WTC11 (cell line): ENCODE results near the gene EPS8L2. TPM values are rescaled to one million over a fixed set of nuclear protein-coding genes. Genes with fewer than 3 reads are reported as not detected.

Experiments used
- ATF1 ChIP-seq: sonication (generic); formaldehyde crosslinking; IDR thresholded peaks from 2 replicates; pipeline ENCODE4 v1.8.1; 2023; ENCODE audit warnings: mild to moderate bottlenecking, moderate library complexity, missing genetic modification reagents
- CREB1 ChIP-seq: sonication (generic); formaldehyde crosslinking; IDR thresholded peaks from 2 replicates; pipeline ENCODE4 v1.8.0; 2023; ENCODE audit warnings: mild to moderate bottlenecking, missing genetic modification reagents
- E2F1 ChIP-seq: sonication (generic); formaldehyde crosslinking; IDR thresholded peaks from 2 replicates; pipeline ENCODE4 v1.8.0; 2022; ENCODE audit warnings: mild to moderate bottlenecking, missing genetic modification reagents
- ELF4 ChIP-seq: sonication (generic); formaldehyde crosslinking; IDR thresholded peaks from 2 replicates; pipeline ENCODE4 v1.8.1; 2022; ENCODE audit warnings: low read depth, mild to moderate bottlenecking, moderate library complexity, missing genetic modification reagents
- ERG ChIP-seq: fragments of 250-450 bp; sonication (Bioruptor Pico); IDR thresholded peaks from 2 replicates; pipeline ENCODE4 v1.8.0; 2021; ENCODE audit warnings: mild to moderate bottlenecking
- FOXJ3 ChIP-seq: sonication (generic); formaldehyde crosslinking; IDR thresholded peaks from 2 replicates; pipeline ENCODE4 v1.9.0; 2021; ENCODE audit warnings: missing genetic modification reagents, mild to moderate bottlenecking, borderline replicate concordance
- GABPB1 ChIP-seq: sonication (generic); formaldehyde crosslinking; IDR thresholded peaks from 2 replicates; pipeline ENCODE4 v1.8.1; 2023; ENCODE audit warnings: mild to moderate bottlenecking, missing genetic modification reagents
- MXD4 ChIP-seq: fragments of 250-450 bp; sonication (Bioruptor Pico); IDR thresholded peaks from 2 replicates; pipeline ENCODE4 v1.8.0; 2021; ENCODE audit warnings: mild to moderate bottlenecking, moderate library complexity, borderline replicate concordance
- NFE2L1 ChIP-seq: sonication (generic); formaldehyde crosslinking; IDR thresholded peaks from 2 replicates; pipeline ENCODE4 v1.8.1; 2023; ENCODE audit warnings: missing genetic modification reagents
- NR1H2 ChIP-seq: sonication (generic); formaldehyde crosslinking; IDR thresholded peaks from 2 replicates; pipeline ENCODE4 v1.9.0; 2021; ENCODE audit warnings: mild to moderate bottlenecking, moderate library complexity, missing genetic modification reagents
- NR2C2 ChIP-seq: sonication (generic); formaldehyde crosslinking; IDR thresholded peaks from 2 replicates; pipeline ENCODE4 v1.8.0; 2022; ENCODE audit warnings: mild to moderate bottlenecking, missing genetic modification reagents
- PRRX2 ChIP-seq: fragments of 250-450 bp; sonication (Bioruptor Pico); IDR thresholded peaks from 2 replicates; pipeline ENCODE4 v1.8.0; 2021; ENCODE audit warnings: mild to moderate bottlenecking
- RORB ChIP-seq: fragments of 250-450 bp; sonication (Bioruptor Pico); IDR thresholded peaks from 2 replicates; pipeline ENCODE4 v1.9.0; 2021; ENCODE audit warnings: mild to moderate bottlenecking
- SOX15 ChIP-seq: fragments of 250-450 bp; sonication (Bioruptor Pico); IDR thresholded peaks from 2 replicates; pipeline ENCODE4 v1.9.0; 2021; ENCODE audit warnings: mild to moderate bottlenecking
- SP1 ChIP-seq: sonication (generic); formaldehyde crosslinking; conservative IDR thresholded peaks from 2 replicates; pipeline ENCODE4 v1.8.1; 2022; ENCODE audit warnings: missing genetic modification reagents
- TEAD1 ChIP-seq: sonication (generic); formaldehyde crosslinking; IDR thresholded peaks from 2 replicates; pipeline ENCODE4 v1.8.0; 2022; ENCODE audit warnings: mild to moderate bottlenecking, missing genetic modification reagents
- ZBTB21 ChIP-seq: sonication (generic); formaldehyde crosslinking; IDR thresholded peaks from 2 replicates; pipeline ENCODE4 v1.8.1; 2023; ENCODE audit warnings: mild to moderate bottlenecking, missing genetic modification reagents, borderline replicate concordance
- ZMAT4 ChIP-seq: fragments of 250-450 bp; sonication (Bioruptor Pico); IDR thresholded peaks from 2 replicates; pipeline ENCODE4 v1.9.0; 2021; ENCODE audit warnings: mild to moderate bottlenecking
- ZNF121 ChIP-seq: sonication (generic); formaldehyde crosslinking; IDR thresholded peaks from 2 replicates; pipeline ENCODE4 v1.8.0; 2023; ENCODE audit warnings: missing genetic modification reagents
- ZNF232 ChIP-seq: sonication (generic); formaldehyde crosslinking; IDR thresholded peaks from 2 replicates; pipeline ENCODE4 v1.8.0; 2022; ENCODE audit warnings: mild to moderate bottlenecking, missing genetic modification reagents
- ZNF263 ChIP-seq: sonication (generic); formaldehyde crosslinking; IDR thresholded peaks from 2 replicates; pipeline ENCODE4 v1.8.1; 2022; ENCODE audit warnings: low read depth, mild to moderate bottlenecking, moderate library complexity, missing genetic modification reagents
- ZNF416 ChIP-seq: fragments of 250-450 bp; sonication (Bioruptor Pico); IDR thresholded peaks from 2 replicates; pipeline ENCODE4 v1.9.0; 2021; ENCODE audit warnings: mild to moderate bottlenecking, inconsistent platforms
- ZNF423 ChIP-seq: fragments of 250-450 bp; sonication (Bioruptor Pico); IDR thresholded peaks from 2 replicates; pipeline ENCODE4 v2.1.2; 2022; ENCODE audit warnings: mild to moderate bottlenecking, moderate library complexity
- ZNF532 ChIP-seq: fragments of 250-450 bp; sonication (Bioruptor Pico); IDR thresholded peaks from 2 replicates; pipeline ENCODE4 v1.9.0; 2021; ENCODE audit warnings: mild to moderate bottlenecking, borderline replicate concordance
- total RNA-seq: library from RNA; stranded (reverse); gene quantifications from 3 replicates; pipeline ENCODE4 v1.2.3, GENCODE V29; 2021
- TF ChIP-seq, protein P1 (sequence below): sonication (generic); formaldehyde crosslinking; IDR thresholded peaks from 2 replicates; pipeline ENCODE4 v1.8.0; 2022; ENCODE audit warnings: missing genetic modification reagents
- TF ChIP-seq, protein P2 (sequence below): sonication (generic); formaldehyde crosslinking; IDR thresholded peaks from 2 replicates; pipeline ENCODE4 v1.8.1; 2022; ENCODE audit warnings: missing genetic modification reagents, borderline replicate concordance
- TF ChIP-seq, protein P3 (sequence below): sonication (generic); formaldehyde crosslinking; IDR thresholded peaks from 2 replicates; pipeline ENCODE4 v1.8.0; 2022; ENCODE audit warnings: mild to moderate bottlenecking, missing genetic modification reagents

Gene EPS8L2
- total RNA-seq, 1 experiment from 2014 or later, result 51.6 TPM

DNA sequence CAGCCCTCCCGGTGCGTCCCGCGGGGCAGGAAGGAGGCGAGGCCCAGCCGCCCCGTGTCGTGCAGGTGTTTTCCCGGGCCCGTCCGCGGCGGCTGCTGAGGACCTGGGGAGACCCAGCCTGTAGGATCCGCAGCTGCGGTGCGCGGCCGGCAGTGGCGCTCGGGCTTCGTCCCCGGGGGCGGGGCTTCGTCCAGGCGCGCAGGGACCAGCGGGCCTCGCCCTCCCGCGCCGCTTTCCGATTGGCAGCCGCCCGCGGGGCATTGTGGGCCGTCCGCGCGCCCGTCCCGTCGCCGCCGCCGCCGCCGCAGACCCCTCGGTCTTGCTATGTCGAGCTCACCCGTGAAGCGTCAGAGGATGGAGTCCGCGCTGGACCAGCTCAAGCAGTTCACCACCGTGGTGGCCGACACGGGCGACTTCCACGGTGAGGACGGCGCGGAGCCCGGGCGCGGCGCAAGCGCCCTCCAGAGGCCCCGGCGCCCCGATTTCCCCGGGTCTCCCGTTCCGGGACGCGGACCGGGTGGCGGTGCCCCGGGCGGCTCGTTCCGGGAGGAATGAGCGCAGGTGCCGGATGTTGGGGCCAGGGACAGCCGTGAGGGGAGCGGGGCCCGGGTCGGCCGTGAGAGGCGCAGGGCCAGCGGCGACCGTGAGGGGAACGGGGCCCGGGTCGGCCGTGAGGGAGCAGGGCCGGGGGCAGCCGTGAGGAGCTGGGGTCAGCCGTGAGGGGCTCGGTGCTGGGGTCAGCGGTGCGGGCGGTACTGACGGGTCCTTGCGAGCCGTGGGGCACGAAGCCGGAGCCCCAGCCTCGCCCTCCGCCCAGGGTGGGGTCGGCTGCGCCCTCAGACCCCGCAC lies 41.4 kb downstream of the EPS8L2 start, which contains the start of gene TALDO1 (continued):
- TF ChIP-seq ELF4 (CRISPR knock-in tag) (no peak), CREB1 (CRISPR knock-in tag) (0 out of 2 replicates have a peak, but pooled peaks have one; percentile 46), NFE2L1 (no peak), NR2C2 (no peak), ATF1 (CRISPR knock-in tag) (no peak), ERG (CRISPR knock-in tag) (no peak), NR1H2 (no peak), ZNF232 (CRISPR knock-in tag) (peak; percentile 70; the same call in 1 of the 2 replicates), ZNF121 (CRISPR knock-in tag) (no peak), ZNF423 (CRISPR knock-in tag) (no peak), PRRX2 (CRISPR knock-in tag) (no peak), SP1 (peak; percentile 66; the same call in 1 of the 2 replicates), E2F1 (CRISPR knock-in tag) (no peak), ZNF263 (CRISPR knock-in tag) (no peak), GABPB1 (peak; percentile 22), FOXJ3 (no peak), ZNF416 (CRISPR knock-in tag) (no peak), ZMAT4 (no peak), TEAD1 (CRISPR knock-in tag) (peak; percentile 68; the same call in 1 of the 2 replicates), MXD4 (no peak), ZNF532 (CRISPR knock-in tag) (no peak), ZBTB21 (CRISPR knock-in tag) (0 out of 2 replicates have a peak, but pooled peaks have one; percentile 5), RORB (no peak), SOX15 (CRISPR knock-in tag) (no peak)
- TF ChIP-seq, protein P1, sequence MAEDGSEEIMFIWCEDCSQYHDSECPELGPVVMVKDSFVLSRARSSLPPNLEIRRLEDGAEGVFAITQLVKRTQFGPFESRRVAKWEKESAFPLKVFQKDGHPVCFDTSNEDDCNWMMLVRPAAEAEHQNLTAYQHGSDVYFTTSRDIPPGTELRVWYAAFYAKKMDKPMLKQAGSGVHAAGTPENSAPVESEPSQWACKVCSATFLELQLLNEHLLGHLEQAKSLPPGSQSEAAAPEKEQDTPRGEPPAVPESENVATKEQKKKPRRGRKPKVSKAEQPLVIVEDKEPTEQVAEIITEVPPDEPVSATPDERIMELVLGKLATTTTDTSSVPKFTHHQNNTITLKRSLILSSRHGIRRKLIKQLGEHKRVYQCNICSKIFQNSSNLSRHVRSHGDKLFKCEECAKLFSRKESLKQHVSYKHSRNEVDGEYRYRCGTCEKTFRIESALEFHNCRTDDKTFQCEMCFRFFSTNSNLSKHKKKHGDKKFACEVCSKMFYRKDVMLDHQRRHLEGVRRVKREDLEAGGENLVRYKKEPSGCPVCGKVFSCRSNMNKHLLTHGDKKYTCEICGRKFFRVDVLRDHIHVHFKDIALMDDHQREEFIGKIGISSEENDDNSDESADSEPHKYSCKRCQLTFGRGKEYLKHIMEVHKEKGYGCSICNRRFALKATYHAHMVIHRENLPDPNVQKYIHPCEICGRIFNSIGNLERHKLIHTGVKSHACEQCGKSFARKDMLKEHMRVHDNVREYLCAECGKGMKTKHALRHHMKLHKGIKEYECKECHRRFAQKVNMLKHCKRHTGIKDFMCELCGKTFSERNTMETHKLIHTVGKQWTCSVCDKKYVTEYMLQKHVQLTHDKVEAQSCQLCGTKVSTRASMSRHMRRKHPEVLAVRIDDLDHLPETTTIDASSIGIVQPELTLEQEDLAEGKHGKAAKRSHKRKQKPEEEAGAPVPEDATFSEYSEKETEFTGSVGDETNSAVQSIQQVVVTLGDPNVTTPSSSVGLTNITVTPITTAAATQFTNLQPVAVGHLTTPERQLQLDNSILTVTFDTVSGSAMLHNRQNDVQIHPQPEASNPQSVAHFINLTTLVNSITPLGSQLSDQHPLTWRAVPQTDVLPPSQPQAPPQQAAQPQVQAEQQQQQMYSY (CRISPR knock-in tag), result no peak
- TF ChIP-seq, protein P2, sequence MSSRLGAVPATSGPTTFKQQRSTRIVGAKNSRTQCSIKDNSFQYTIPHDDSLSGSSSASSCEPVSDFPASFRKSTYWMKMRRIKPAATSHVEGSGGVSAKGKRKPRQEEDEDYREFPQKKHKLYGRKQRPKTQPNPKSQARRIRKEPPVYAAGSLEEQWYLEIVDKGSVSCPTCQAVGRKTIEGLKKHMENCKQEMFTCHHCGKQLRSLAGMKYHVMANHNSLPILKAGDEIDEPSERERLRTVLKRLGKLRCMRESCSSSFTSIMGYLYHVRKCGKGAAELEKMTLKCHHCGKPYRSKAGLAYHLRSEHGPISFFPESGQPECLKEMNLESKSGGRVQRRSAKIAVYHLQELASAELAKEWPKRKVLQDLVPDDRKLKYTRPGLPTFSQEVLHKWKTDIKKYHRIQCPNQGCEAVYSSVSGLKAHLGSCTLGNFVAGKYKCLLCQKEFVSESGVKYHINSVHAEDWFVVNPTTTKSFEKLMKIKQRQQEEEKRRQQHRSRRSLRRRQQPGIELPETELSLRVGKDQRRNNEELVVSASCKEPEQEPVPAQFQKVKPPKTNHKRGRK (CRISPR knock-in tag), result no peak
- TF ChIP-seq, protein P3, sequence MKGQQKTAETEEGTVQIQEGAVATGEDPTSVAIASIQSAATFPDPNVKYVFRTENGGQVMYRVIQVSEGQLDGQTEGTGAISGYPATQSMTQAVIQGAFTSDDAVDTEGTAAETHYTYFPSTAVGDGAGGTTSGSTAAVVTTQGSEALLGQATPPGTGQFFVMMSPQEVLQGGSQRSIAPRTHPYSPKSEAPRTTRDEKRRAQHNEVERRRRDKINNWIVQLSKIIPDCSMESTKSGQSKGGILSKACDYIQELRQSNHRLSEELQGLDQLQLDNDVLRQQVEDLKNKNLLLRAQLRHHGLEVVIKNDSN (CRISPR knock-in tag), result peak; percentile 19; the same call in 1 of the 2 replicates
